ENCODE results near the gene EMSY.

DNA sequence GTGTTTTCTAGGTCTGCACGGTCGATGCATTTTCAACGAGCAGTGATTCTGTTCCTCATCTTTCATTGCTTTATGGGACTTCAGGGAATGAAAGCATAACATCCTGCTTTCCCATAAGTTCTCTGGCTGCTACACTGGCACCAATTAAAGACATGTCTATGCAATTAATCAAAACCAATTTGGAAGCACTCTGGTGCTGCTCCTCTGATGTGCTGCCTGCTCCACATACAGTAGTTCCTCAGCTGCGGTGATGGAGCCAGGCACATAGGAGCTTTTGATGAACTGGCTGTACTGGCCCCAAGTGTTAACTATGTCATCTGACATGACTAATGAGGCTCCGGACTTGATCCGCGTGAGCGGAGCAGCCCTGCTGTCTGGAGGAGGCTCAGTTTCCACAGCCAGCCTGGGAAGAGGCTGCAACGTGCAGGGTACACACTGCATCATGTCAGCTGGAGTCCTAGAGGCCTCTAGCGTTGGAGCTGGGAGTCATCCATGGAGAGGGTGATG is 33.9 kb upstream of the EMSY start:
- TF ChIP-seq POLR2A (IDR thresholded peaks at IDR 0.05) (no peak), EP300 (IDR thresholded peaks at IDR 0.05) (no peak)
- TF ChIP-seq, protein P1, sequence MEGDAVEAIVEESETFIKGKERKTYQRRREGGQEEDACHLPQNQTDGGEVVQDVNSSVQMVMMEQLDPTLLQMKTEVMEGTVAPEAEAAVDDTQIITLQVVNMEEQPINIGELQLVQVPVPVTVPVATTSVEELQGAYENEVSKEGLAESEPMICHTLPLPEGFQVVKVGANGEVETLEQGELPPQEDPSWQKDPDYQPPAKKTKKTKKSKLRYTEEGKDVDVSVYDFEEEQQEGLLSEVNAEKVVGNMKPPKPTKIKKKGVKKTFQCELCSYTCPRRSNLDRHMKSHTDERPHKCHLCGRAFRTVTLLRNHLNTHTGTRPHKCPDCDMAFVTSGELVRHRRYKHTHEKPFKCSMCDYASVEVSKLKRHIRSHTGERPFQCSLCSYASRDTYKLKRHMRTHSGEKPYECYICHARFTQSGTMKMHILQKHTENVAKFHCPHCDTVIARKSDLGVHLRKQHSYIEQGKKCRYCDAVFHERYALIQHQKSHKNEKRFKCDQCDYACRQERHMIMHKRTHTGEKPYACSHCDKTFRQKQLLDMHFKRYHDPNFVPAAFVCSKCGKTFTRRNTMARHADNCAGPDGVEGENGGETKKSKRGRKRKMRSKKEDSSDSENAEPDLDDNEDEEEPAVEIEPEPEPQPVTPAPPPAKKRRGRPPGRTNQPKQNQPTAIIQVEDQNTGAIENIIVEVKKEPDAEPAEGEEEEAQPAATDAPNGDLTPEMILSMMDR (IDR thresholded peaks at IDR 0.05) = no peak
